Medulla oblongata (tissue), 1 donor: ENCODE results near the gene RNF34.
A peak's percentile ranks its signal among the peaks of the same experiment; 100 is the strongest.

Experiments used
- DNase-seq: peaks from one replicate; pipeline ENCODE4 v3.0.0-alpha.2; 2015; ENCODE audit errors: extremely low spot score

The RNF34 gene

GRCh38 chr12:121466794-121467637 lies 67.1 kb downstream of the RNF34 start:
- DNase-seq: peak; percentile 92

- DNase-seq: peak; percentile 26
Measured at GRCh38 chr12:121467638-121468498, 68.0 kb downstream of the RNF34 start.

DNA sequence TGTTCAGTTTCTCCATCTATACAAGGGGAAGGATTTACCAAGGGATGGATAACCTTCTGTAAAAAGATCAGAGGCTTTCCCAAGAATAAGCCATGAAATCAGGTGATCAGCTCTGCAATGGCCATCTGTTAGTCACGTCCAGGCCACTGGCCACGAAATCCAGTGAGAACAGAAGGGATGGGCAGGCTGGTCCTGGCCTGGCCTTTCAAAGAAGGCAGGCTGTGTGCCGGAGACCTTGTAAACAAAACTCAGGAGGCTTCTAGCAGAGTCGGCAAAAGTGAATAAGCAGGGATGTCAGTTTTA lies 68.5 kb downstream of the RNF34 start:
- DNase-seq: no peak

DNA sequence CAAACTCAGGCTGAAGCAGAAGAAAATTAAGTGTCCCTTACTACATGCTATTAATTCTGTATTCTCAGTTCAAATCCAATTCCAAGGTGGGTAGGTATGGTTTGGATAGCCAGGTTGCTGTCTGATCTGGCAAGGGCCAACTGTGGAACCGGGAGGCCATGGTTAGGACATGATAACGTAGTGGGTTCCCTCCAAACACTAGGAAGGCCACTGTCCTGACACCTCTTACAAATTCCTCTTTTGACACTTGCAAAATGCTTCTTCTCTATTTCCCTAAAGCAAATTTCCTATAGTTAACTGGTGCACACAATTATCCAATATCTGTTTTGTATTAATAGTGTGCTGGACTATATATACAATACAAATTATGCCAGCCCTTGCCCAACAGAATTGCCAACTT lies 70.8 kb downstream of the RNF34 start:
- DNase-seq: no peak

DNA sequence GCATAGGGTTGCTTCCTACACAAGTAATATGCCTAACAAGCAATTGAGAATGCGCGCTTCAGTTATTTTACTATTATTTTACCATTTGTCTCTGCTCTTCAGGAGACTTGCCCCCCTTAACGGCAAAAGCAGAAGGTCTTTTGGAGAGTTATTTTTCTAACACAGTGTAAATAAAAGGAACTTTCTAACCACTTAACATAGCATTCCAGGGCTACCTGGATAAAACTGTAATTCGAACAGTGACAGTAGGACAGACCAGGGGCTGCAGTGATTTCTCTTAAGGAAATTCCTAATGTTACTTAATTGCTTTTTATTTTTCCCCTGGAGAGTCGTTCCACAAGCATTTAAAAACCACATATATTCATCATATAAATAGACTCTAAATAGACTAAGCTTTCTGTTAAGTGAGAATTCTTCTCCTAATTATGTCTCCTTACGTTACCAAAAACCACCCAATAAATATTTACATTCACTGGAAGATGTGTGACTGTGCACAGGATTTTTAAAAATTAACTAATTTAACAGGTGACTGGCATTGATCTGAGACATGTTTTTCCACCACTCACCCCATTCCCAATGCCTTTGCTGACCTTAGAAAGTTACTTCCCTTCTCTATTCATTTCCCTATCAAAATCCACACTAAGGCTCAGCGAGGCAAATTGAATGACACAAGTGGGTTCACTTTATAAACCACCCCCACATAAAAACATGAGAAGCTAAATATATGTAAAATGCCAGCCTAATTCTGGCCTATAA lies 72.4 kb downstream of the RNF34 start:
- no peak for DNase-seq
